ENCODE data around the gene CHN2.
A peak's percentile ranks its signal among the peaks of the same experiment; 100 is the strongest.

Gene CHN2

DNA sequence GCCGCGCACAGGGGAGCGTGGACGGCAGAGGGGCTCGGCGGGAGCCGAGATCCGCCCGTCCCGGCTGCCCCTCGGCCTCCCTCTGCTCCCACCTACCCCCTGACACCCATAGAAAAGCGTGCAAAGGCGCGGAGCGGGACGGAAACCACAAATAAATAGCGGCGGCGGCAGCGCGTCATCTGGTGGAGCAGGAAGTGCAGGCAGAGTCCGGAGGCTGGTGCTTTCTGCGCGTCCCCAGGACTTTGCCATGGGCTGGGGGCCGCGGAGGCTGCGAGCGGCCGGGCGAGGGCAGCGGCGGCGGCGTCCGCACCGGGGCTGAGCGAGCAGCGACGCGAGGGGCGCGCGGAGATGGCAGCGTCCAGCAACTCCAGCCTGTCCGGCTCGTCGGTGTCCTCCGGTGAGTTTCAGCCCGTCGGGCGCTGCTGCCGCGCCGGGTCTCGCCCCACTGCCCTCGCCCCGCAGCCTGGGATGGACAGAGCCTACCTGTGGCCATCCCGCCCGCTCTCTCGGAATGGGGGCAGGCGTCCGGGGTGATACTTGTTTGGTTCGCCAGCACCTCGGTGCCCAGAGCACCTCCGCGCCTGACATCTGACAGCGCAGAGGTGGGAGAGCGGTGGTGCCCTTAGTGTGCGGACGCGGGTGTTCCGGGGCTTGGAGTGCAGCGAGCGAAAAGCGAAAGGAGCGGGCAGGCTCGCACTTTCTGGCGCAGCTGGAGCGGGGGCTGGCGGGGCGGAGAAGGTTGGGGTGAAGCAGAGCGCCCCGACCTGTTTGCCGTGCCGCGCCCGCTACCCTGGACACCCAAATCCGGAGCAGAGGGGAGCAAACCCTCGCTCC is at the start of gene CHN2:
Gene CHN2, plus strand, starts transcription at position 182 of the 834 bp plus-strand sequence.
- H3K9ac ChIP-seq (ENCODE audit: low read length in 5 of 5), result peak within 1 kb of the TSS in 3 of 5 donors; percentile 63 to 67 (median 65)
- H3K4me1 ChIP-seq (ENCODE audit: control insufficient read depth in 5 of 5, insufficient read depth in 5 of 5, low read length in 5 of 5), result peaks cover 0 to 34% (median 27%) of the 10 kb centered on the region in 5 donors
- no peaks in the 10 kb centered on the region for H3K9me3 ChIP-seq (ENCODE audit: control insufficient read depth in 5 of 5, low read length in 5 of 5)
- peak within 1 kb of the TSS; percentile 71 to 93 (median 85) for H3K4me3 ChIP-seq (ENCODE audit: low read depth in 1 of 5, low read length in 5 of 5)
- no peaks in the 10 kb centered on the region for H3K36me3 ChIP-seq (ENCODE audit: control insufficient read depth in 5 of 5, insufficient read depth in 5 of 5, low read length in 5 of 5)
- H3K27ac ChIP-seq (ENCODE audit: low read depth, low read length), result peak within 1 kb of the TSS; percentile 30
- peaks cover 0 to 3% (median 0%) of the 10 kb centered on the region in 5 donors for H3K27me3 ChIP-seq (ENCODE audit: control insufficient read depth in 5 of 5, insufficient read depth in 4 of 5, low read length in 5 of 5)

DNA sequence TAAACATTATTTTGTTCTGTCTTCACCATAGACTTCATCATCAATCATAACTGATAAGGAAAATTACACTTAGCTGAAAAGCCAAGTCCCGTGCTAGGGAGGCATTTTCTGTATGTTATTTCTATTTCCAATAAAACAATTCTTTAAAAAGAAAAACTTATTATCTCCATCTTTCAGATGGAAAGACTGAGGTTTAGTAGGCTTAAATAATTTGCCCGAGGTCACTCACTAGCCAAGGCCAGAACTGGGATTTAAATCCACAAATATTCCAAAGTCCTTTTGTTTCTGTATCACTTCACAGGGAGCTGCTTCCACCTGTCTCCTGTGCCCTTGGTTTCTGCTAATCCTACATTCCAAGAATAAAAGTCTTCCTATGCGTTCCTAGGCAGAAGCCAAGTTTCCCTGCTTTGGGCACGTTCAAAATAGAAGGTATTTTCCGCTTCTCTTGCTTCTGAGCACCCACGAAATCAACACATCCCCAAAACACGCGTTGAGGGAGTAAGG is 49.0 kb upstream of the CHN2 start:
- peaks cover 0 to 3% (median 0%) of the 10 kb centered on the region in 5 donors for H3K9me3 ChIP-seq (ENCODE audit: control insufficient read depth in 5 of 5, low read length in 5 of 5)
- peak overlapping the region; percentile 57 to 73 (median 65) for H3K4me3 ChIP-seq (ENCODE audit: low read depth in 1 of 5, low read length in 5 of 5)
- peaks cover 2 to 24% (median 23%) of the 10 kb centered on the region in 5 donors for H3K4me1 ChIP-seq (ENCODE audit: control insufficient read depth in 5 of 5, insufficient read depth in 5 of 5, low read length in 5 of 5)
- no peaks in the 10 kb centered on the region for H3K36me3 ChIP-seq (ENCODE audit: control insufficient read depth in 5 of 5, insufficient read depth in 5 of 5, low read length in 5 of 5)
- peaks cover 6 to 18% (median 9%) of the 10 kb centered on the region in 5 donors for H3K27me3 ChIP-seq (ENCODE audit: control insufficient read depth in 5 of 5, insufficient read depth in 4 of 5, low read length in 5 of 5)
- peak overlapping the region in 2 of 5 donors; percentile 6 to 49 for H3K9ac ChIP-seq (ENCODE audit: low read length in 5 of 5)
- H3K27ac ChIP-seq (ENCODE audit: low read depth, low read length), result no peak overlapping the region

DNA sequence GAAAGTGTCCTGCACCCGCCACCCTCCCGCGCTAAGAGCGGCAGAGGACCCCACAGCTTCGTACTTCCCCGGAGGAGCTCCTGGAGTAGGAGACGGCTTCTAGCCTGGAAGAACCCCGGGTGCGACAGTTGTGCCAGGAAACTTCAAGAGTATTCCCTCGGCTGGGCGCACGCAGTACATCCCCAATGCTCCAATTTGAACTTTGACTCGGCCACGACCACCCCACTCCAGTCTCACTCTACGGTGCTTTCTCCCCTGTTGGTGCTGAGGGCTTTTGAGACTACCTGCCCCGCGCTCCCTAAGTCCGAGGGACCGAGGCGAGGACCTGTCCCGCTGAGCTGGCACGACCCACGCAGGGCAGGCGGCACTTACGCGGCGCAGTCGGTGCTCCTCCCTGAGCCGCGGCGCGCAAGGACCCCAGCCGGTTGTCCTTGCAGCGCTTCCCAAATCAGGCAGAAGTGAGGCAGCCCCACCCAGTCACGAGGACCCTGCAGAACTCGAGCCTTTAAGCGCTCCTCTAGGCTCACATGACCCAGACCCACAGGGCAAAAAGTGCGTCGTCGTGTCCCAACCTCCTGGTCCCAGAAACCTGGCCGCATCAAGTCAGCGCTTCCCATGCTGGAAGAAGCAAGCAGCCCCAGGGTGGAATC is 48.4 kb upstream of the CHN2 start, which contains the start of gene CPVL:
Gene CPVL, minus strand, starts transcription at position 481 of the 650 bp plus-strand sequence. CDS start 25,476 bp downstream, outside the sequence.
- peaks cover 0 to 3% (median 0%) of the 10 kb centered on the region in 5 donors for H3K9me3 ChIP-seq (ENCODE audit: control insufficient read depth in 5 of 5, low read length in 5 of 5)
- peak within 1 kb of the TSS in 3 of 5 donors; percentile 6 to 49 (median 6) for H3K9ac ChIP-seq (ENCODE audit: low read length in 5 of 5)
- peaks cover 0 to 19% (median 18%) of the 10 kb centered on the region in 5 donors for H3K4me1 ChIP-seq (ENCODE audit: control insufficient read depth in 5 of 5, insufficient read depth in 5 of 5, low read length in 5 of 5)
- H3K27me3 ChIP-seq (ENCODE audit: control insufficient read depth in 5 of 5, insufficient read depth in 4 of 5, low read length in 5 of 5), result peaks cover 6 to 18% (median 9%) of the 10 kb centered on the region in 5 donors
- peak within 1 kb of the TSS; percentile 57 to 73 (median 65) for H3K4me3 ChIP-seq (ENCODE audit: low read depth in 1 of 5, low read length in 5 of 5)
- H3K36me3 ChIP-seq (ENCODE audit: control insufficient read depth in 5 of 5, insufficient read depth in 5 of 5, low read length in 5 of 5), result no peaks in the 10 kb centered on the region
- H3K27ac ChIP-seq (ENCODE audit: low read depth, low read length), result no peak within 1 kb of the TSS

DNA sequence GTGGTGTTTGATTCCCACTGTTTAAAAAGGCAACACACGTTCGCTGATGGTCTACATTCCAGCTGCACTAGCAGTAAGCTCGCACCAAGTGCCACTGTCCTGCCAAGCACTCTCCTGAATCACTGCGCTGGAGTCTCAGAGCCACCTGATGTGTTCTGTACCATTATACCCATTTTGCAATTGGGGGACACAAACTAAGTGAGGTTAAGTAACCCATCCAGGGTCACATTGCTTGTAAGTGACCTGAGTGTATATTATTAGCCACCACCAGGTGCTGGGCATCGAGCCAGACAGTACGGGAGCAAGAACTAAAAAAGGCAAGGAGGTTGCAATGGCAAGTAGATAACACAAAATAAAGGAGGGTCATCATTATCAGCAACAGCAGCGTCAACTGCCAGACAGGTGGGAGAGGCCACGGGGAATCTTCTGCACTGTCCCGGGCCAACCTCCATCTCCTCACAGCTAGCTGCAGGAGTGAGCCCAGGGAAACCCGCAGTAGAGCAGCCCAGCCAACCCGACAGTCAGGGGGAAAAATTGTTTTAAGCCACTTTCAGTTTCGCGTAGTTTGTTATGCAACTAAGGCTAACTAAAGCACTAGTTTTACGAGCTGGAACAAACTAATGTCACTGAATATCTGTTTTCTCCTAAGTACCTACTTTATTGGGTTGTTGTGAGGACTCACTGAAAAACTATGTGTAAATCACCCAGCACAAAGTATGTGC is 47.5 kb upstream of the CHN2 start:
- H3K9ac ChIP-seq (ENCODE audit: low read length in 5 of 5), result peak overlapping the region in 2 of 5 donors; percentile 6 to 17
- no peak overlapping the region for H3K27ac ChIP-seq (ENCODE audit: low read depth, low read length)
- no peaks in the 10 kb centered on the region for H3K36me3 ChIP-seq (ENCODE audit: control insufficient read depth in 5 of 5, insufficient read depth in 5 of 5, low read length in 5 of 5)
- H3K27me3 ChIP-seq (ENCODE audit: control insufficient read depth in 5 of 5, insufficient read depth in 4 of 5, low read length in 5 of 5), result peaks cover 6 to 18% (median 9%) of the 10 kb centered on the region in 5 donors
- peaks cover 0 to 19% (median 18%) of the 10 kb centered on the region in 5 donors for H3K4me1 ChIP-seq (ENCODE audit: control insufficient read depth in 5 of 5, insufficient read depth in 5 of 5, low read length in 5 of 5)
- peak overlapping the region; percentile 57 to 67 (median 65) for H3K4me3 ChIP-seq (ENCODE audit: low read depth in 1 of 5, low read length in 5 of 5)
- peaks cover 0 to 3% (median 0%) of the 10 kb centered on the region in 5 donors for H3K9me3 ChIP-seq (ENCODE audit: control insufficient read depth in 5 of 5, low read length in 5 of 5)

DNA sequence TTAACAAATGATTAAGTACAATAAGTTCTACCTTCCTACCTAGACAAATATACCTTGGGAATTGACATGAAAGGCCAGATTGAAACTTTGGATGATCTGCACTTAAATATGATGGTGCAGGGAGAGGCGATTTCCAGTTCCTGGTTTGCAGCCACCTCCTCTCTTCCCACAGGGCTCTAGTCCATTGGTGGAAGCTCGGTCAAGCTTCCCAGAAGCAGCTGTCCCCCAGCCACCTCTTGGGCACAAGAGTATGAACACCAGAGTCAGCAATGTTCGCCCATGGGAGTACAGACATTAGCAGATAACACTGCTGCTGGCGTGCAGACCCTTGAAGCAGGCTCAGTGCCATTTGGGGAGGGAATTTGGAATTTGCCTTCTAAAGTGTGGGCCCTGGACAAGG is 46.8 kb upstream of the CHN2 start:
- Histone ChIP-seq H3K36me3 (ENCODE audit: control insufficient read depth in 5 of 5, insufficient read depth in 5 of 5, low read length in 5 of 5) (no peaks in the 10 kb centered on the region), H3K9me3 (ENCODE audit: control insufficient read depth in 5 of 5, low read length in 5 of 5) (peaks cover 0 to 3% (median 0%) of the 10 kb centered on the region in 5 donors), H3K9ac (ENCODE audit: low read length in 5 of 5) (no peak overlapping the region), H3K27me3 (ENCODE audit: control insufficient read depth in 5 of 5, insufficient read depth in 4 of 5, low read length in 5 of 5) (peaks cover 6 to 18% (median 9%) of the 10 kb centered on the region in 5 donors), H3K4me1 (ENCODE audit: control insufficient read depth in 5 of 5, insufficient read depth in 5 of 5, low read length in 5 of 5) (peaks cover 0 to 19% (median 18%) of the 10 kb centered on the region in 5 donors), H3K4me3 (ENCODE audit: low read depth in 1 of 5, low read length in 5 of 5) (no peak overlapping the region), H3K27ac (ENCODE audit: low read depth, low read length) (no peak overlapping the region)

DNA sequence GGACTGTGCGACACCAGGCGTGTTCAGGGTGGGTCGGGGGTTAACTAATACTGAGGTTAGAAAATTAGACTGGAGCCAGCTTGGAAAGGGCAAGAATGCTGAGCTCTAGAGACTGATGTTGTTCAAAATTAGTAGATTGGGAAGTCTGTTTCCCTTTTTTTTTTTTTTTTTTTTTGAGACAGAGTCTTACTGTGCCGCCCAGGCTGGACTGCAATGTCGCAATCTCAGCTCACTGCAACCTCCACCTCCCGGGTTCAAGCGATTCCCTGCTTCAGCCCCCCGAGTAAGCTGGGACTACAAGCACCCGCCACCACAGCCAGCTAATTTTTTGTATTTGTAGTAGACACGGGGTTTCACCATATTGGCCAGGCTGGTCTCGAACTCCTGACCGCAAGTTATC is 45.5 kb upstream of the CHN2 start:
- Histone ChIP-seq H3K27ac (ENCODE audit: low read depth, low read length) (no peak overlapping the region), H3K9me3 (ENCODE audit: control insufficient read depth in 5 of 5, low read length in 5 of 5) (peaks cover 0 to 3% (median 0%) of the 10 kb centered on the region in 5 donors)

DNA sequence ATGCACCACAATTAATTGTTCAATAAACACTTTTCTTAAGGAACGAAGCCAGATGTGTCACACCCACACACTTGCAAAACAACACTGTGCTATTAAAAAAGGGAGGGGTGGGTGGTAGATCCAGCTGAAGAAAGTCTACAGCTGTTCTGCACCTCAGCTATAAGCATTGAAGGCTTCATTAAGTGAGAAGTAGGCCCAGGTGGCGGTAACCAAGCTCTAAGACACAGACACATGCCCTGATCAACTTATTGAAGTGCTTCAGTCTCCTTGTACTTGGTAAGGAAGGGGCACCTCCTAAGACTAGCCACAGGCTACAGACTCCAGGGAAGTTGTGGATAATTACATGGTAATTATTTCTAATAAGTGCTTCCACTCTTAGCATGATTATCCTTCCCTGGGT is 43.7 kb upstream of the CHN2 start:
- Histone ChIP-seq H3K9ac (ENCODE audit: low read length in 5 of 5) (no peak overlapping the region), H3K36me3 (ENCODE audit: control insufficient read depth in 5 of 5, insufficient read depth in 5 of 5, low read length in 5 of 5) (no peaks in the 10 kb centered on the region), H3K27me3 (ENCODE audit: control insufficient read depth in 5 of 5, insufficient read depth in 4 of 5, low read length in 5 of 5) (peaks cover 3 to 14% (median 6%) of the 10 kb centered on the region in 5 donors), H3K9me3 (ENCODE audit: control insufficient read depth in 5 of 5, low read length in 5 of 5) (peaks cover 0 to 3% (median 0%) of the 10 kb centered on the region in 5 donors), H3K4me1 (ENCODE audit: control insufficient read depth in 5 of 5, insufficient read depth in 5 of 5, low read length in 5 of 5) (peaks cover 0 to 17% (median 16%) of the 10 kb centered on the region in 5 donors), H3K4me3 (ENCODE audit: low read depth in 1 of 5, low read length in 5 of 5) (no peak overlapping the region), H3K27ac (ENCODE audit: low read depth, low read length) (no peak overlapping the region)

More for the DNA sequence above, 45.5 kb upstream of the CHN2 start:
- Histone ChIP-seq H3K4me1 (ENCODE audit: control insufficient read depth in 5 of 5, insufficient read depth in 5 of 5, low read length in 5 of 5) (peaks cover 0 to 19% (median 18%) of the 10 kb centered on the region in 5 donors), H3K9ac (ENCODE audit: low read length in 5 of 5) (no peak overlapping the region), H3K36me3 (ENCODE audit: control insufficient read depth in 5 of 5, insufficient read depth in 5 of 5, low read length in 5 of 5) (no peaks in the 10 kb centered on the region), H3K27me3 (ENCODE audit: control insufficient read depth in 5 of 5, insufficient read depth in 4 of 5, low read length in 5 of 5) (peaks cover 6 to 16% (median 9%) of the 10 kb centered on the region in 5 donors), H3K4me3 (ENCODE audit: low read depth in 1 of 5, low read length in 5 of 5) (no peak overlapping the region)

DNA sequence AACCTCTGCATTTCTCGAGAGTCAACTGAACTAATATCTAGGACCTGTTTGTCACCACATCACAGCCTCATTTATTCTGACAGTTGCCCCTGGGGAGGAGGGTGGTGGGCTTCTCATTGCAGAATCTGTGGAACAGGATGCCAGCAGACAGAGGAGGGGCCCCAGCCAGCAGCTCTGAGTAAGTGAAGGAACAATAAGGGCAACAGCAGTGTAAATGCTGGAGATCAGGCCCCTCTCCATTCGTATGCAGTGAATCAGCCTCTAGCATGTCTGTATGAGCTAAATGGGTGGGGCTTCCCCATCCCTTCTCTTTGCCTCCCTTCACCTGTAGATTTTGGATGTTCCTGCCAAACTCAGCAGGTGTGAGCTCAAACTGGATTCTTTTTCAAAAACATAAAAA is 40.5 kb upstream of the CHN2 start:
- Histone ChIP-seq H3K4me1 (ENCODE audit: control insufficient read depth in 5 of 5, insufficient read depth in 5 of 5, low read length in 5 of 5) (no peaks in the 10 kb centered on the region), H3K9me3 (ENCODE audit: control insufficient read depth in 5 of 5, low read length in 5 of 5) (peaks cover 0 to 3% (median 0%) of the 10 kb centered on the region in 5 donors), H3K9ac (ENCODE audit: low read length in 5 of 5) (no peak overlapping the region), H3K4me3 (ENCODE audit: low read depth in 1 of 5, low read length in 5 of 5) (no peak overlapping the region), H3K36me3 (ENCODE audit: control insufficient read depth in 5 of 5, insufficient read depth in 5 of 5, low read length in 5 of 5) (no peaks in the 10 kb centered on the region), H3K27me3 (ENCODE audit: control insufficient read depth in 5 of 5, insufficient read depth in 4 of 5, low read length in 5 of 5) (no peaks in the 10 kb centered on the region), H3K27ac (ENCODE audit: low read depth, low read length) (no peak overlapping the region)

DNA sequence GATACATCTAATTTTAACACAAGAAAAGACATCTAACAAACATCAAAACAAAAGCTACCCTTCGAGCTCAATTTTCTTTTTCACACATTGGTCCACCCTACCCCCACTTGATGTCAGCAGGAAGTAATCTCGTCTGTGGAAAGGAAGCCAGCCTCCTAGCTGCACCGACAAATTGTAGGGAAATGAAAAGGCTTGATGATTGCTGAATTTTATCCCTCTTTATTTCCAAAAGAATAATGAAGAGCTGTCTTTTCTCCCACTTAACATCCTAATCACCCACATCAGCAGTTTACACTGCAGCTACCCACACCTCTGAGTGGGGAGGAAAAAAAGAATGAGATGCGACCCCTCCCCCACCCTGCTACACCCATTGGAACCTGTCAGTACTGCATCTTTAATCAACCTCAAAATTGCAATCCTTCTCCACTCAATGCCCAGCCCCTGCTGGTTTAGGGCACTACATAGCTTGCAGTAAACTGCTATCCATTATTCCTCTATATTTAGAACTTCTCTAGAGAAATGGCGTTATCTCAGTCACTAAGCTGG is 37.6 kb upstream of the CHN2 start:
- Histone ChIP-seq H3K9me3 (ENCODE audit: control insufficient read depth in 5 of 5, low read length in 5 of 5) (peaks cover 0 to 4% (median 0%) of the 10 kb centered on the region in 5 donors), H3K4me3 (ENCODE audit: low read depth in 1 of 5, low read length in 5 of 5) (no peak overlapping the region), H3K4me1 (ENCODE audit: control insufficient read depth in 5 of 5, insufficient read depth in 5 of 5, low read length in 5 of 5) (no peaks in the 10 kb centered on the region), H3K27ac (ENCODE audit: low read depth, low read length) (no peak overlapping the region), H3K36me3 (ENCODE audit: control insufficient read depth in 5 of 5, insufficient read depth in 5 of 5, low read length in 5 of 5) (no peaks in the 10 kb centered on the region), H3K9ac (ENCODE audit: low read length in 5 of 5) (no peak overlapping the region), H3K27me3 (ENCODE audit: control insufficient read depth in 5 of 5, insufficient read depth in 4 of 5, low read length in 5 of 5) (peaks cover 0 to 4% (median 0%) of the 10 kb centered on the region in 5 donors)
